Measurements from ENCODE around the gene MED10.
"Not testable (repeated sequence)": the region's sequence is repeated elsewhere in the genome, so short reads cannot be mapped to it uniquely, and the experiment has no call there.

MED10 gene

DNA sequence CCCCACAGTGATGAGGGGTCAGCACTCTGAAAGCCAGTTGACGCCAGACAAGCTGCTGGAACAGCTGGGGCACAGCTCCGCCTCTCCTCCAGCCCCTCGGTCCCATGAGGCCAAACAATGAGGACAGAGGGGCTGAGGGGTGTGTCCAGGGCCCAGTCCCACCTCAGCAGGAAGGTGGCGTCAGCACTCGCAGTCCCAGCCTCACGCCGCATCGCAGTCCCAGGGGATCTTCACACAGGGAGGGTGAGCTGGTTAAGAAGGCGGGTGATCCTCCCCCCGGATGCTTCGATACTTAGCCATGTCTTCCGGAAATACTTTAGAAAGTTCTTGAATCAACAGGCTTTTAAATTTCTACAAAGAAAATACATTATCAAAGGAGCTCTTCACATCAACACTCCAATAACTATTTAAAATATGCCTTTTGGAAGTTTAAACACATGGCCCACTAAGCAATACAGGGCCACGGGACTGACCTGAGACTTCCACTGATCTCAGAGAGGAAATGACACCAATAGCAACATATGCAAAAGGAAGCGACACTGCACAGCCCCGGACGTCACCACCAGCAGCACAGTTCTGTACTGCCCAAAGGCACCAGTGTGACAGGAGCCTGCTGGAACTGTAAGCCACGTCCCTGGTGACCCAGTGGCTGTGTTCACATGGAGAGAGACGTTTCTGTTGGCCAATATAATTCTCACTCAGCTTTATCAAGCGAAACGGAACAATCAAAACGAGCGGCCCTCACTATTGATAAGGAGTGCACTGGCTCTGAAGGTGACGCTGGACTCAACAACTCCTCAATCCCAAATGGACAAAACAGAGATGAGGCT is 5.9 kb downstream of the MED10 start:
- DNase-seq, result no peak

GRCh38 chr5:6371079-6371810 is 7.1 kb downstream of the MED10 start:
- no peak for DNase-seq

DNA sequence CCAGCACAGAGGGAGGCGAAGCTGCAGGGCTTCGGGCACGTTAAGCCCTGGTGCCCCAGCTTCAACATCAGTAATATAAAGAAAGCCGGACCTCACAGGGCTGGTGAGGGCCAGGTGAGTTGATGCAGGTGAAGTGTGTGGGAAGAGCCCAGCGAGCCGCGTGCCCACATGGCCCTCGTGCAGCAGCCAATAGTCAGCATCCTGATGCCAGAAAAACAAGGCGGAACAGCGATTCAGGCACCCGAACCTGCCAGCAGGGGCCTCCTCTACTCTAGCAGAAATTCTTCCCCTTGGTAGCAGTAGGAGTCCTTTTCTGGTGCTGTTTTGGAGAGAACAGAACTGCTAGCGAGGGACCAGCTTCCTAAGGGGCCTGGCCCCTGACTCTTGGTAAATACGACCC is 7.8 kb downstream of the MED10 start:
- no peak for DNase-seq

DNA sequence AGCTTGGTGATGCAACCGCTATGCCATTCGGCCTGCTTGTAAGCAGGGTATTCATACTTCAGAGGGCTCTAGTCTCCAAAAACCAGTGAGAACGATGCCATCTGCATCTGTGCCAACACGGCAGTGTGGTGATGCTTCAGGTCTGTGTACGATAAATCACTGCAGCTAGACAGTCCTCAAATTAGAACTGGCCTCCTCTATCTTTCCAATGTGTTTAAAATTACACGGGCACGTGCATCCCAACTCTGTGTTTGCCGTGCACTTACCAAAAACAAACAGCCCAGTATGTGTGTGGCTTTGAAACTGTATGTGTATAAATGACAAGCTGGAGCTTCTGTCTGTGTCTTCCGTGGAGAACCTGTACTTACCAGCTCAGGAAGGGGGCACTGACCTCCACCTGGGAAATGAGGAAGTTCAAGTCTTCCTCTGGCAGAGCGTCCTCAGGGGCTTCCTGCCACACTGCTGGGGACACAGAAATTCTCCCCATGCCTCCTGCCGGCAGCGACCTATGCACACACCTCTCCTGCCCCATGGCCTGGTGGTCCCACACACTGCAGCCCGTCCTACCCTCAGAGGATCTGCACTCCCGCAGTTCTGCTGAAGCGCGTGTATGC is 12.3 kb downstream of the MED10 start:
- DNase-seq, result no peak

- DNase-seq, result no peak
Observed at GRCh38 chr5:6365142-6365976, 13.0 kb downstream of the MED10 start.

- not testable (repeated sequence) for DNase-seq
Observed at GRCh38 chr5:6363454-6364011, 14.8 kb downstream of the MED10 start.

DNA sequence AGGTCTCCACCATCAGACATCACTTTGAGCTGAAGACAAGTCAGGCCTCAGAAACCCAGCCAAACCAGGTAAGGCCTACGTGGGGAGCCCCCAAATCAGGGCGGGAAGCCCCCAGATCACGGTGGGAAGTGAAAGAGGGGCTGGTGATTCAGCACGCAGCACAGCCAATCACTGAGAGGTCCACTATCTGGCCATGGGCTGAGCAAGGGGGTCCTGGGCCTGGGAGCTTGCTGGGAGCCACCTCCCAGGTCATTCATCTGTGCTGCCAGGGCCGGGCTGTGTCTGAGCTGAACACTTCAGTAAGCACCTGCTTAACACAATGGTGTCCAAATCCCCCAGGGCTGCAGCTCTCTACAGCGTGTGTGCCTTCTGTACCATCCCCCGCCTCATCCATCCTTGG is 15.5 kb downstream of the MED10 start:
- no peak for DNase-seq

GRCh38 chr5:6361101-6361500 is 17.2 kb downstream of the MED10 start:
- DNase-seq, result no peak

DNA sequence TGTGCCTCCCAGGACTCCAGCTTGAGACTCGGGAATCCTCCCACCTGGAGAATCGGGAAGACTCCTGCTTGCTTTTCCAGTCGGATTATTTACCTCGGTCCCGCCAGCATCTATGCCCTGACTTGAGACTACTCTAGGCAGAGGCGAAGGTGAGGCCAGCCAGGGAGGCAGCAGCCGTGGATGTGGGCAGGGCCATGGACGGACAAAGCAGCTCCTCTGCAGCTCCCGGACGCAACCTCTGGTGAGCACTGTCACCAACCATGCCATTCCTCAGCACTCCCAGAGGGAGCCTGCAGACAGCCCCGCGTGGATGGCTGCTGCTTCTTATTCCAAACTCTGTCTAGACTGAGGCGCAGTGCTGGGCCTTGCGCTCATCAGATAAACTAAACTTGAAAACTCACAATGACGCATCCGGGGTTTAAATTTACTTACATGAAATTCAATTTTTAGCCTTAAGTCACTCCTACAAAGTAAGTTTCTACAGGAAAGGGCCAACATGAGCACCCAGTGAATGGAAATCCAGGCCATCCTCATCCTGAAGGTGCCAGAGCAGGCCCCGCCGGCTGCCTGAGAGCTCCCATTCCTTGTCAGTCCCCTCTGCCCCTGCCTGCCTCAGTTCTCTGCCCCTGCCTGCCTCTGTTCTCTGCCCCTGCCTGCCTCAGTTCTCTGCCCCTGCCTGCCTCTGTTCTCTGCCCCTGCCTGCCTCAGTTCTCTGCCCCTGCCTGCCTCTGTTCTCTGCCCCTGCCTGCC is 17.8 kb downstream of the MED10 start:
- DNase-seq, result no peak

GRCh38 chr5:6359555-6360322 is 18.6 kb downstream of the MED10 start:
- no peak for DNase-seq

GRCh38 chr5:6358434-6358820 is 19.9 kb downstream of the MED10 start:
- no peak for DNase-seq

- DNase-seq, result not testable (repeated sequence)
Observed at GRCh38 chr5:6357817-6358433, 20.4 kb downstream of the MED10 start.

GRCh38 chr5:6356578-6357164 is 21.7 kb downstream of the MED10 start:
- no peak for DNase-seq

- no peak for DNase-seq
Observed at GRCh38 chr5:6355294-6355693, 23.1 kb downstream of the MED10 start.

GRCh38 chr5:6354848-6355247 is 23.5 kb downstream of the MED10 start:
- no peak for DNase-seq

DNA sequence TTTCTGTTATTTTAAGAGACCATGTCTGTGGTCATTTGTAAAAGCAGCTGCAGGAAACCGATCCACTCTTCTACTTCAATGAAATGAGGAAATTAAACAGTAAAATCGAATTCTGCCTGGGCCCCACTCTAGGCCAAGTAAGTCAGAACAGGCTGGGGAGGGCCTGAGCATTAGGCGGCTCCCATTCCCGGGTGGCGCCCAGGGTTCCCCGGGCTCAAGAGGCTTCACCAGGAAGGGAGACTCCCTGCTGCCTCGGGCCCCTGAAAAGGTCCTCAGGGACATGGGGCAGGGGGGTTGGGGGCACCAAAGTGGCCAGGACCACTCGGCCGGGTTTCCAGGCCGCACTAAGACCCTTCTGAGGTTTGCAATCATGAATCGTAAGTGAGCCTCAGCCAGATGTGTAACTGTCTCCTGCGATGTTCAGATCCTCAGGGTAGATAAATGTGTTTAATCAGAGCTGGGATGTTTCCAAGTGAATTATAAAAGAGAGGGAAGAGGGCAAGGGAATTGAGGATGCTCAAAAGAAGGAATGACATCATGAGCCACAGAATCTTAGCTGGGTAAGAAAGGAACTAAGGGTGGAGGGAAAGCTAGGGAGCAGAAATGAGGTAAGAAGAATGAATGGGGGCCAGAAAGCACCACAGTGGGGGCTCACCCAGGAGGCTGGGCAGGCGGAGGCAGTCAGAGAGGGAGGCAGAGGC is 24.6 kb downstream of the MED10 start:
- no peak for DNase-seq

DNA sequence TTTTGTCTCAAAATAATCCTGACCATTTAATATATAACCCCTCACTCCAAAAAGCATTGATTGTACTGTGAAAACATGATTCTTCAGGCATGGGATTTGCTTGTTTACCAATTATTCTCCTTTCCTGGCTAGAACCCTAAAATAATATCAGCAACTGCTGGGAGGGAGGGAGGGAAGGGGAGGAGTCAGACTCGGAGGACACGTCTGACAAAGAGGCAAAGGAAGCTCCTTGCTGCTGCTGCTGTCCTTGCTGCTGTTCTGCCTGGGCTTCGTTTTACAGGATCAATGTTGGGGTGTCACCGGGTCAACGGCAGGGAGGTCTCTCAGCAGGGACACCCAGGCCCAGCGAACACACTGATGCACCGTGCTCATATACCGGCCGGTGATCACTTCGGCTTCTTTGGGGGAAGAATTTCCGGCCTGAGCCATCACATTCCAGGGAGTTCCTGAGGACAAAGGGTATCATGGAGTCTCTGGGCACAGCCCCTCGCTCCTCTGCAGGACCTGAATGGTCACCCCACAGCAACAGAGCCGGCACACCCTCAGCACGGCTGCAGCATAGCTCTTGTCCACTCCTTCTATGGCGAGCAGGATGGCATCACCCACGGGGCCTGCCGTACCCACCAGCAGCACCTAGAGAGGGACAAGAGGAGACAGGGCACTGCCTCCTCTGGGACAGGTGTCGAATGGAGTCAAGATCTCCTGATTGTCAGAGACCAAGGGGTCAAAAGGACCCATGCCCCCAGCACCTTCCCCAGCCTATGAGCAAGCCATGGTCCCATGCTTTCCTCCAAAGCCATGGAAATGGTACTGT is 27.9 kb downstream of the MED10 start:
- no peak for DNase-seq

DNA sequence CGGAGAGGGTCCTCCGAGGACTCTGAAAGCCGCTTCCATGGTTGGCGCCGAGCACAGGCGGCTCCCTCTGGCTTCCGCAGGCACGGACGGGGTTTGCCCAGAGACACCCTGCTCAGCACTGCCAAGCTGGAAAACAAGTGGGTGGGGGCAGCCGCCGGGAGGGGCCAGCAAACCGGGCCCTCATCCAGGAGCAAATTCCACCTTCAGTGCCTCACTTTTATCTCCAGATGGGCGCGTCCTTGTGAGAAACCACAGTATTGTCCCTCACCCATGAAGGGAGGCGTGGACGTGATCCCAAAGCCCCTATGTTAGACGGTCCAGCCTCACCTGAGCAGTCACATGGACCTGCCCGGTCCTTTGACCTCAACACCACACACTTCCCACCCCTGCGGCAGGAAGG is 29.0 kb downstream of the MED10 start:
- DNase-seq, result no peak
